ENCODE data around the gene LRRC36. TPM values are rescaled to one million over a fixed set of nuclear protein-coding genes. Genes with fewer than 3 reads are reported as not detected.

LRRC36 gene
- polyA plus RNA-seq, 1 donor (not counting 4 experiments of a cell fraction or from before 2014, with no cell fraction given) = not detected

DNA sequence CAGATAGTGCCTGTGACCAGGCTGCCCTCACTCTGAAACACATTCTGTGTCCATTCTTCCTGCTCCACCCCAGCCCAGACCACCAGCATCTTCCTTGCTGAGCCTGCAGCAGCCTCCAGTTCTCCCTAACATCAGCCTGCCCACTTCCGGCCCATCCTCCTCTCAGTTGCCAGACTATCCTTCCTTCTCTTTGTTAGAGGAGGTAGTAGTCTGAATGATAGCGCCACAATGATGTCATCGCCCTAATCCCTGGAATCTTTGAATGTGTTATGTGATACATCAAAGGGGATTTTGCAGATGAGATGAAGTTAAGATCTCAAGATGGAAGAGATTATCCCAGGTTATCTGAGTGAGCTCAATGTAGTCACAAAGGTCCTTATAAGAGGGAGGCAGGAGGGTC, 92.9 kb downstream of the LRRC36 start:
- FAIRE-seq (no peak), DNase-seq (ENCODE audit: low read depth, low spot score) (no peak)
- Histone ChIP-seq H3K79me2 (ENCODE audit: control insufficient read depth, insufficient read depth, low read length) (no peaks in the 10 kb centered on the region), H4K20me1 (ENCODE audit: control insufficient read depth, extremely low read depth, insufficient read depth, low read length) (no peaks in the 10 kb centered on the region), H3K4me2 (ENCODE audit: control insufficient read depth, extremely low read depth, insufficient read depth, low read depth, low read length) (no peak overlapping the region), H3K9ac (ENCODE audit: control insufficient read depth, extremely low read depth, insufficient read depth, low read length) (no peak overlapping the region), H3K9me3 (ENCODE audit: control insufficient read depth, low read depth, low read length) (no peaks in the 10 kb centered on the region), H2AFZ (ENCODE audit: control insufficient read depth, low read length) (no peak overlapping the region), H3K27me3 (ENCODE audit: control insufficient read depth, extremely low read depth, insufficient read depth, low read length) (peaks cover 5% of the 10 kb centered on the region), H3K27ac (ENCODE audit: control insufficient read depth, insufficient read depth, low read length) (no peak overlapping the region), H3K4me1 (ENCODE audit: control insufficient read depth, extremely low read depth, insufficient read depth, low read length) (peaks cover 6% of the 10 kb centered on the region), H3K36me3 (ENCODE audit: control insufficient read depth in 2 of 2, extremely low read depth in 1 of 2, insufficient read depth in 2 of 2, low read length in 2 of 2) (no peaks in the 10 kb centered on the region), H3K4me3 (ENCODE audit: control insufficient read depth in 2 of 3, extremely low read depth in 1 of 3, insufficient read depth in 2 of 3, low read depth in 1 of 3, low read length in 3 of 3) (no peak overlapping the region), H3K9me1 (ENCODE audit: control insufficient read depth, extremely low read depth, insufficient read depth, low read length) (no peaks in the 10 kb centered on the region)
- TF ChIP-seq, protein P1, sequence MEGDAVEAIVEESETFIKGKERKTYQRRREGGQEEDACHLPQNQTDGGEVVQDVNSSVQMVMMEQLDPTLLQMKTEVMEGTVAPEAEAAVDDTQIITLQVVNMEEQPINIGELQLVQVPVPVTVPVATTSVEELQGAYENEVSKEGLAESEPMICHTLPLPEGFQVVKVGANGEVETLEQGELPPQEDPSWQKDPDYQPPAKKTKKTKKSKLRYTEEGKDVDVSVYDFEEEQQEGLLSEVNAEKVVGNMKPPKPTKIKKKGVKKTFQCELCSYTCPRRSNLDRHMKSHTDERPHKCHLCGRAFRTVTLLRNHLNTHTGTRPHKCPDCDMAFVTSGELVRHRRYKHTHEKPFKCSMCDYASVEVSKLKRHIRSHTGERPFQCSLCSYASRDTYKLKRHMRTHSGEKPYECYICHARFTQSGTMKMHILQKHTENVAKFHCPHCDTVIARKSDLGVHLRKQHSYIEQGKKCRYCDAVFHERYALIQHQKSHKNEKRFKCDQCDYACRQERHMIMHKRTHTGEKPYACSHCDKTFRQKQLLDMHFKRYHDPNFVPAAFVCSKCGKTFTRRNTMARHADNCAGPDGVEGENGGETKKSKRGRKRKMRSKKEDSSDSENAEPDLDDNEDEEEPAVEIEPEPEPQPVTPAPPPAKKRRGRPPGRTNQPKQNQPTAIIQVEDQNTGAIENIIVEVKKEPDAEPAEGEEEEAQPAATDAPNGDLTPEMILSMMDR (optimal IDR thresholded peaks at IDR 0.05 in 1 of 3, IDR thresholded peaks at IDR 0.05 in 1 of 3, conservative IDR thresholded peaks at IDR 0.05 in 1 of 3; ENCODE audit: extremely low read depth in 1 of 3, insufficient read depth in 2 of 3, low read length in 3 of 3) = no peak
- TF ChIP-seq EZH2 (IDR thresholded peaks at IDR 0.05; ENCODE audit: low read length) = no peak
- dilution Hi-C loops (cut with MboI; ENCODE audit: extremely low pct_ligation_motif_present, low sequenced_read_pairs) = no loop called here

DNA sequence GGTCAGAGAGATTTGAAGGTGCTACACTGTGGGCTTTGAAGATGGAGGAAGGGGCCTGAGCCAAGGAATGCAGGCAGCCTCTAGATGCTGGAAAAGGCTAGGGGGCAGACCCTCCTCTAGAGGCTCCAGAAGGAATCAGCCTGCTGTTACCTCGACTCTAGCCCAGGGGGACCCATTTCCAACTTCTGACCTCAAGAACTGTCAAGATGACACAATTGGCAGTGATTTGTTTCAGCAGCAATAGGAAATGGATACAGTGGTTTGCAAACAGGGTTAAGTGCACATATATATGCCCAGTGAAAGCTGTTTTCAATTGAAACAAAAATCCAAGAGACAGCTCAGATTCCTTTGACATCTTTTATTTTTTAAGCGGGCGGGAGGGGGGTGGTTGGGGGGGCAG, 93.3 kb downstream of the LRRC36 start:
- no peak overlapping the region for H3K4me3 ChIP-seq (ENCODE audit: control insufficient read depth in 2 of 3, extremely low read depth in 1 of 3, insufficient read depth in 2 of 3, low read depth in 1 of 3, low read length in 3 of 3)
- H3K4me2 ChIP-seq (ENCODE audit: control insufficient read depth, extremely low read depth, insufficient read depth, low read depth, low read length) = no peak overlapping the region
- DNase-seq (ENCODE audit: low read depth, low spot score) = no peak
- no peaks in the 10 kb centered on the region for H3K9me3 ChIP-seq (ENCODE audit: control insufficient read depth, low read depth, low read length)
- H3K79me2 ChIP-seq (ENCODE audit: control insufficient read depth, insufficient read depth, low read length) = no peaks in the 10 kb centered on the region
- no peaks in the 10 kb centered on the region for H3K9me1 ChIP-seq (ENCODE audit: control insufficient read depth, extremely low read depth, insufficient read depth, low read length)
- TF ChIP-seq EZH2 (IDR thresholded peaks at IDR 0.05; ENCODE audit: low read length) = no peak
- TF ChIP-seq, protein P1 (optimal IDR thresholded peaks at IDR 0.05 in 1 of 3, IDR thresholded peaks at IDR 0.05 in 1 of 3, conservative IDR thresholded peaks at IDR 0.05 in 1 of 3; ENCODE audit: extremely low read depth in 1 of 3, insufficient read depth in 2 of 3, low read length in 3 of 3) = no peak
- H3K9ac ChIP-seq (ENCODE audit: control insufficient read depth, extremely low read depth, insufficient read depth, low read length) = no peak overlapping the region
- H3K36me3 ChIP-seq (ENCODE audit: control insufficient read depth in 2 of 2, extremely low read depth in 1 of 2, insufficient read depth in 2 of 2, low read length in 2 of 2) = no peaks in the 10 kb centered on the region
- no peak for FAIRE-seq
- peaks cover 8% of the 10 kb centered on the region for H3K27me3 ChIP-seq (ENCODE audit: control insufficient read depth, extremely low read depth, insufficient read depth, low read length)
- dilution Hi-C loops (cut with MboI; ENCODE audit: extremely low pct_ligation_motif_present, low sequenced_read_pairs) = no loop called here
- no peaks in the 10 kb centered on the region for H4K20me1 ChIP-seq (ENCODE audit: control insufficient read depth, extremely low read depth, insufficient read depth, low read length)
- H3K27ac ChIP-seq (ENCODE audit: control insufficient read depth, insufficient read depth, low read length) = no peak overlapping the region
- H3K4me1 ChIP-seq (ENCODE audit: control insufficient read depth, extremely low read depth, insufficient read depth, low read length) = peaks cover 6% of the 10 kb centered on the region
- no peak overlapping the region for H2AFZ ChIP-seq (ENCODE audit: control insufficient read depth, low read length)

Measured in keratinocyte (primary cell).